SHP77 treated with DMSO at 0.1 percent for 48 hours (cell line): ENCODE results near the gene SPECC1L.

ENCODE experiments used
- DNase-seq: peaks from one replicate; lab custom pipeline; 2025; lab: John Stamatoyannopoulos, UW

The SPECC1L gene

DNA sequence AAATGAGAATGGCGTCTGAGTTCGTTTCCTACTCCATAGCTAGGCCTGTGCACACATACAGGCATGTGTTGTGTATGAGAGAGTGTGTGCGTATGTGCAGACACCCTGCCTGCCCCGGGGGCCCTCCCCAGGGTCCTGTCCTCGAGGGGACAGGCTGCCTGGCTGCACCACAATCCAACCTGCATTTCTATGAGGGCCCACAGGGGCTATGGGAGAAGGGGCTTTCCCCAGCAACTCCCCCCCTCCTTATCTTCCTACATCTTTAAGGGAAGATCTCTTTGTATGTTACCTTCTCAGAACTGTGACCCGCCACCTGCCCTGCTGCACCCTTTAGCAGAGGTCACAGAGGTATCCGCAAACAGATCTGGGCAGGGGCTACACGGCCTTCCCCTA lies 171.7 kb downstream of the SPECC1L start:
- no peak for DNase-seq

- DNase-seq: no peak
Measured at GRCh38 chr22:24443668-24444067, 173.0 kb downstream of the SPECC1L start.

DNA sequence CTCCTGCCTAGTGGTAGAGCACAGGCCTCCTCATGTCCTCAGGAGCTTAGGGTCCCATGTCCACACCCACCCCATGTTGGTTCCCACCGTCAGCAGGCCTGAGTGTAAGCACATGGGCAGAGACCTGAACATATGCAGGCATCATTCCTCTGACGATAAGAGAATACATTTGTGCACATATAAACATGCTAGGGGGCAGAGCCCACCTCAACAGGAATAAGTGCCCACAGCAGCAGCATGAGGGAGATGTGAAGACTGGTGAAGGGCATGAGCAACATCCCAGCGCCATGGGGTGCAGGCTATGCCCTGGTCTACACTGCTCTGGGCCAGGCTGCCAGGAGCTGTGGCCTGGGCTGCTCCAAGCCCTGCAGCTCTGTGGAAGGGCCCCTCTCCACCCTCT lies 173.6 kb downstream of the SPECC1L start:
- DNase-seq: no peak

- DNase-seq: no peak
Measured at GRCh38 chr22:24444729-24445466, 174.3 kb downstream of the SPECC1L start.

- no peak for DNase-seq
Measured at GRCh38 chr22:24445481-24446259, 175.0 kb downstream of the SPECC1L start.

GRCh38 chr22:24446260-24446611 lies 175.6 kb downstream of the SPECC1L start:
- DNase-seq: no peak

GRCh38 chr22:24450610-24451009 lies 180.0 kb downstream of the SPECC1L start:
- DNase-seq: no peak

GRCh38 chr22:24451162-24451561 lies 180.5 kb downstream of the SPECC1L start:
- no peak for DNase-seq

DNA sequence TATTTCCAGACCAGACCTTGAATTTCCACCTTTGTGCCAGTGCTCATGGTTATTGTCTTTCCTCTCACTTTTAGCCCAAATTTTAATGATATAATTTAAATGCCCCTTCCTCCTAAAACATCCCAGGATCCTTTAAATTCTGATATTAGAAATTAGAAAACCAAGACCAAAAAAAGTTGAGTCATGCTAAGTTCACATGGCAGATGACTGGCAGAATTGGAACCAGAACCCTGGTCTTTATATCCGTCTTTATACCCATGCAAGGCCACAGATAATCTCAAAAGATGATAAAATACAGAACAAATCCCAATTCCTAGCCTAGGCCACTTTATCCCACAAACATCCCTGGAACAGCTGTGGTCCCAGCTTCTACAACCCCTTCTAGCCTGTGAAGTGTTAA lies 183.2 kb downstream of the SPECC1L start:
- no peak for DNase-seq

DNA sequence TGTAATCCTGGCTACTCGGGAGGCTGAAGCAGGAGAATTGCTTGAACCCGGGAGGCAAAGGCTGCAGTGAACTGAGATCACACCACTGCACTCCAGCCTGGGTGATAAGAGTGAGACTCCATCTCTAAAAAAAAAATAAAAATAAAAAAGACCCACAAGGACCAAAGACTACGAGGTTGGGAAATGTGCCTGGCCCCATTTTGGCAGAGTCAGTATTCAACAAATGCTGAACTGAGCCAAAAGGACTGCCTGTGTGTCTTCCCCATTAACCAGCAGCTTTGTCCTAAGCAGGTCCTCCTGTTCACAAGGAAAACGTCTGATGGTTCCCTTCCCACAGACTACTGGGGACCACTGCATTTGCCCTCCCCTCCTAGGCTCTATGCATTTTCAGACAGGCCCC lies 184.4 kb downstream of the SPECC1L start:
- no peak for DNase-seq

DNA sequence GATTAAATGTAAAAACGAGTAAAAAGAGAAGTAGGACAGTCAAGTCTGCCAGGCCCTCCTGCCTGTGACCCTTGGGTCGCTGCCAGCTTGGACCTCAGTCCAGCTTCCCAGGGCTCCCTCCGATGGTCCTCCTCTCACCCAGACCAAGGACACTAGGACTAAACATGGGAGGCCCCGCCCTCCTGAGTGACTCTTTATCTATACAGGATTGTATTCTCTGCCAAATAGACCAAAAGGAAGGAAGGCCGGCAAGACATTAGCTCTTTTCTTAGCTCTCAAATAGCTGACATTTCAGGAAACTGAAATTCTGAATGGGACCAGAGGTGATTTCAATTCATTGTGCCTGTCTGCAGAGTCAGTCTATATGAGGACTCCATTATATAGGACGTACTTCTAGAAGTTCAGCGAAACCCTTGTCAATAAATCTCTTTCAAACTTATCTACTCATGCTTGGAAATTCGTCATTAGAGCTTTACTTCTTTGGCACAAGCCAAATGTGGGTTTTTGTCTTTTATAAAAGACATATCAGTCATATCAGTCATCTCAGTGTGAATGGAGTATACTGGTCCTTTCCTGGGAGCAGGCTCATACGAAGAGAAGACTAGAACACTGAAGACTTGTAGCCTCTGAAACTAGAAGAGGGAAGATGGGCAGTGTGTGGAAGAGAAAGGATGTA lies 185.3 kb downstream of the SPECC1L start:
- no peak for DNase-seq

- no peak for DNase-seq
Measured at GRCh38 chr22:24457894-24458420, 187.3 kb downstream of the SPECC1L start.

DNA sequence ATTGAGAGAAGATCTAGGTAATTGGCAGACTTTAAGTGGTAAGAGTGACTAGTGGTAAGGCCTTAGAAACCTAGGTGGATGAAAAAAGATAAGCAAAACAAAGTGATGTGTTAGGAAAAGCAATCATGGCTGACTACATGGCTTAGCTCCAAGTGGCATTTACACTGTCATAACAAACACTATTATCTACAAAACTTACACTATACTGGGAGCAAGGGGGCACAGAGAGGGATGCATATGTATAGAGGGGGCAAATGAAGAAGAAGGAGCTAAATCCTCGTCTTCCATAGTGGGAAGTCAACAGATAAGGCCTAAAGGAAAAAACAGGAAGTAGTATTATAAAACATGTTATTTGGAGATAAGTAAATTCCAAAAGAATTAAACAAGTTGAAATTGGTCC lies 189.3 kb downstream of the SPECC1L start:
- DNase-seq: no peak

GRCh38 chr22:24460418-24461089 lies 189.9 kb downstream of the SPECC1L start:
- no peak for DNase-seq

- DNase-seq: no peak
Measured at GRCh38 chr22:24463071-24463760, 192.6 kb downstream of the SPECC1L start.

GRCh38 chr22:24465566-24465965 lies 194.9 kb downstream of the SPECC1L start:
- no peak for DNase-seq

GRCh38 chr22:24465975-24466374 lies 195.3 kb downstream of the SPECC1L start:
- DNase-seq: no peak

DNA sequence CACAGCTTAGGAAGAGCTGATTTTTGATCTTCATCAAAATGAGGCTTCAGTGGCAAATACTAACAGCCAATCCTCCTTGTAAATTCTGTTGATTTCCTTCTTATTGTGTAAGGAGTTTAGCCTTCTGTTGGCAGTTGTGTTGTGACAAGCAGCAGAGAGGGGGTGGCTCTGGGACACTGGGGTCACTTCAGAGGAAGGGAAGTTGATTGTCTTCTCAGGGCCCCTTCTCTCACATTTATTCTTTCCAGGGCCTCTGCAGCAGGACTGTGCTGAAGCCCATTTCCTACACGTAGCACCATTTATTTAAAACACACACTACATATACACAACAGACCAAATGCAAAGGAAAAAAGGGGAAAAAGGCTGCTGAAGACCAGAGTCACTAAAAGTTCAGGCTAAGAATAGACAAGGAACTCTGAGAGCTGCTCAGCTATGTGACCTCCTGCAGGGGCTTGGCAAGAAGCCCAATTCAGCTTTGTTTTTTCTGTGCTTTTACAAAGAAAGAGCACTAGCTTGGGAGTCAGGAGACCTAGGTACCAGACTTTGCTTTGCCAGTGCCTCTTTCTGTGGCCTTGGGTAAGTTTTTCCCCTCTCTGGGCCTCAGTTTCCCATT lies 196.2 kb downstream of the SPECC1L start:
- DNase-seq: no peak

DNA sequence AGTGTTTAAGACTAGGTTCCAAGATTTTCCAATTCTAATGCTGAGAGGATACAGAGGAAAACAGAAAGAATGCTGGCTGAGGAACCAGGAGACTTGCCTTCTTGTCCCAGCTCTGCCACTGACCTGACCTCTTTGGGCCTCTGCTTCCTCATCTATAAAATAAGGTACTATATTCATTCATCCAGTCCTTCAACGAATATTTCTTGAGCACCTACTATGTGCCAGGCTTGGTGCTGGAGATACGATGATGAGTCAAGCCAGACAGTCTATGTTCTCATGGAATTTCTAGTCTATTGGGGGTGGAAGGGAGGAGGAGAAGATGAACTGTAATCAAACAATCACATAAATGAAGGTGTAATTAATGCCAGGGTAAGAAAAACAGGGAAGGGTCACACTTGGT lies 196.7 kb downstream of the SPECC1L start:
- no peak for DNase-seq
